ENCODE results near the gene SLC25A20. TPM values are rescaled to one million over a fixed set of nuclear protein-coding genes. Genes with fewer than 3 reads are reported as not detected.

SLC25A20 gene
- total and polyA plus RNA-seq, 2 of the 4 experiments (the other 2 are of a cell fraction), result 23.8 to 27.1 TPM

DNA sequence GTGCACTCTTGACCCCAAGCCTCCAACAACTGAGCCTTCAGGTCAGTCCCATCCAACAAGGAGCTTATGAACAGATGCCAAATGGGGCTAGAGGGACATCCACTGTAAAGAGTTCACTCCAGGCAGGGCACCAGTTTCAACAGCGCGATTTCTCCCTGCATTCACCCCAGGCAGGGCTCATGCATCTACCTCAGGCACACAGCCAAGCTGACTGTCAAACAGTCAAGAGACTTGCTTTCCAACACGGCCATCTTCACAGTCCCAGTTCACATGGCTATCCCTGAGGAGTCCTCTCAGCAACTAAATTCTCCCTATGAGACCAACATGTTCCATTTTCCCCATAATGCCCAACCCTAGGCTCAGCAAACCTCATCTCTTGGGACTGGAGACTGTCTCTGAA lies 17.7 kb downstream of the SLC25A20 start:
- H2BK20ac ChIP-seq (ENCODE audit: low read depth, low read length), result no peak overlapping the region
- no peak overlapping the region for H3K23ac ChIP-seq (ENCODE audit: low read depth, low read length)
- H3K56ac ChIP-seq (ENCODE audit: extremely low read depth, insufficient read depth, low read length), result no peak overlapping the region
- no peak overlapping the region for H2AK5ac ChIP-seq (ENCODE audit: low read depth, low read length)
- no peaks in the 10 kb centered on the region; the same call in 1 of the 2 replicates for H4K20me1 ChIP-seq (ENCODE audit: insufficient read depth, low read length)
- no peaks in the 10 kb centered on the region for H3K27me3 ChIP-seq (ENCODE audit: control insufficient read depth, insufficient read depth, low read length)
- in situ Hi-C loops (cut with MboI; ENCODE audit: low sequenced_read_pairs) (no loop called here), intact Hi-C loops (cut with micrococcal nuclease) (no loop called here), dilution Hi-C loops (cut with HindIII; ENCODE audit: low sequenced_read_pairs, unreplicated experiment) (no loop called here)
- H2BK120ac ChIP-seq (ENCODE audit: low read depth, low read length), result no peak overlapping the region
- no peak overlapping the region for H2AK9ac ChIP-seq (replicated peaks; ENCODE audit: low read depth, low read length, poor library complexity)
- H3K4me1 ChIP-seq (ENCODE audit: control insufficient read depth, insufficient read depth, low read length), result no peaks in the 10 kb centered on the region
- DNase-seq (no peak), ATAC-seq (ENCODE audit: low read depth) (no peak)
- H3K4me2 ChIP-seq (ENCODE audit: low read depth, low read length), result no peak overlapping the region
- H2AFZ ChIP-seq (replicated peaks; ENCODE audit: low read length, poor library complexity), result no peak overlapping the region
- TF ChIP-seq SMC3 (IDR thresholded peaks at IDR 0.05; ENCODE audit: low read depth, low read length) (no peak), POLR2A (IDR thresholded peaks at IDR 0.05; ENCODE audit: low read depth, low read length) (no peak), CHD1 (IDR thresholded peaks at IDR 0.05; ENCODE audit: low read depth, low read length) (no peak), MXI1 (IDR thresholded peaks at IDR 0.05; ENCODE audit: borderline replicate concordance, low read depth, low read length) (no peak), MAZ (IDR thresholded peaks at IDR 0.05; ENCODE audit: borderline replicate concordance, low read depth, low read length) (no peak), RFX5 (IDR thresholded peaks at IDR 0.05; ENCODE audit: low read depth, low read length) (no peak), NFE2L2 (IDR thresholded peaks at IDR 0.05; ENCODE audit: low read depth, low read length) (no peak), BHLHE40 (IDR thresholded peaks at IDR 0.05; ENCODE audit: low read depth, low read length) (no peak), MAFK (IDR thresholded peaks at IDR 0.05; ENCODE audit: low read depth, low read length) (no peak), RCOR1 (IDR thresholded peaks at IDR 0.05; ENCODE audit: insufficient replicate concordance, low read length) (no peak), CEBPB (IDR thresholded peaks at IDR 0.05; ENCODE audit: low read depth, low read length) (no peak)
- TF ChIP-seq, protein P1, sequence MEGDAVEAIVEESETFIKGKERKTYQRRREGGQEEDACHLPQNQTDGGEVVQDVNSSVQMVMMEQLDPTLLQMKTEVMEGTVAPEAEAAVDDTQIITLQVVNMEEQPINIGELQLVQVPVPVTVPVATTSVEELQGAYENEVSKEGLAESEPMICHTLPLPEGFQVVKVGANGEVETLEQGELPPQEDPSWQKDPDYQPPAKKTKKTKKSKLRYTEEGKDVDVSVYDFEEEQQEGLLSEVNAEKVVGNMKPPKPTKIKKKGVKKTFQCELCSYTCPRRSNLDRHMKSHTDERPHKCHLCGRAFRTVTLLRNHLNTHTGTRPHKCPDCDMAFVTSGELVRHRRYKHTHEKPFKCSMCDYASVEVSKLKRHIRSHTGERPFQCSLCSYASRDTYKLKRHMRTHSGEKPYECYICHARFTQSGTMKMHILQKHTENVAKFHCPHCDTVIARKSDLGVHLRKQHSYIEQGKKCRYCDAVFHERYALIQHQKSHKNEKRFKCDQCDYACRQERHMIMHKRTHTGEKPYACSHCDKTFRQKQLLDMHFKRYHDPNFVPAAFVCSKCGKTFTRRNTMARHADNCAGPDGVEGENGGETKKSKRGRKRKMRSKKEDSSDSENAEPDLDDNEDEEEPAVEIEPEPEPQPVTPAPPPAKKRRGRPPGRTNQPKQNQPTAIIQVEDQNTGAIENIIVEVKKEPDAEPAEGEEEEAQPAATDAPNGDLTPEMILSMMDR (conservative IDR thresholded peaks at IDR 0.05; ENCODE audit: low read depth, low read length), result no peak
- TF ChIP-seq, protein P2, sequence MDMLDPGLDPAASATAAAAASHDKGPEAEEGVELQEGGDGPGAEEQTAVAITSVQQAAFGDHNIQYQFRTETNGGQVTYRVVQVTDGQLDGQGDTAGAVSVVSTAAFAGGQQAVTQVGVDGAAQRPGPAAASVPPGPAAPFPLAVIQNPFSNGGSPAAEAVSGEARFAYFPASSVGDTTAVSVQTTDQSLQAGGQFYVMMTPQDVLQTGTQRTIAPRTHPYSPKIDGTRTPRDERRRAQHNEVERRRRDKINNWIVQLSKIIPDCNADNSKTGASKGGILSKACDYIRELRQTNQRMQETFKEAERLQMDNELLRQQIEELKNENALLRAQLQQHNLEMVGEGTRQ (IDR thresholded peaks at IDR 0.05; ENCODE audit: low read depth, low read length), result no peak
- H2BK5ac ChIP-seq (ENCODE audit: low read depth, low read length, poor library complexity, severe bottlenecking), result no peak overlapping the region
- POLR2A ChIA-PET (ENCODE audit: unreplicated experiment), result interaction anchor here (0.5 kb wide), 1 partner anchor 166 kb away, joined by 7 read pairs; no protein-coding TSS in a partner anchor
- H3K36me3 ChIP-seq (ENCODE audit: control insufficient read depth, insufficient read depth, low read length), result peaks cover 6% of the 10 kb centered on the region
- no peak overlapping the region for H3K4ac ChIP-seq (ENCODE audit: low read depth, low read length)
- no peak overlapping the region for H3K18ac ChIP-seq (ENCODE audit: low read depth, low read length)
- peaks cover 3% of the 10 kb centered on the region; the same call in 1 of the 2 replicates for H3K9me1 ChIP-seq (ENCODE audit: insufficient read depth, low read length)
- no TSS peak for BruUV-seq (replicated peaks)
- CTCF ChIA-PET, result no interaction called here
- no peak overlapping the region for H3K14ac ChIP-seq (replicated peaks; ENCODE audit: low read depth, low read length)
- no peak overlapping the region for H4K5ac ChIP-seq (ENCODE audit: low read depth, low read length)
- no peak overlapping the region for H4K91ac ChIP-seq (ENCODE audit: insufficient read depth, low read depth, low read length)
- no peak overlapping the region for H2BK15ac ChIP-seq (ENCODE audit: low read depth, low read length)
- H3K4me3 ChIP-seq (ENCODE audit: insufficient read depth, low read depth, low read length), result no peak overlapping the region
- H3K79me1 ChIP-seq (ENCODE audit: low read depth in 1 of 2, low read length in 2 of 2), result peaks cover 0 to 6% of the 10 kb centered on the region in 2 experiments; a peak in 1 of 4 replicates
- no peaks in the 10 kb centered on the region for H3K9me3 ChIP-seq (ENCODE audit: control insufficient read depth, insufficient read depth, low read length)
- no peak overlapping the region for H4K8ac ChIP-seq (ENCODE audit: low read depth in 2 of 2, low read length in 2 of 2)
- 56% methylated on average over 3 of the region's 3 CpGs; no CpG with 5 or more reads in 1 of the 2 experiments for WGBS, 2 experiments (ENCODE audit: extremely low coverage in 2 of 2, insufficient read length in 1 of 2)
- no peak overlapping the region for H3K27ac ChIP-seq (ENCODE audit: insufficient read depth, low read length)
- no peak overlapping the region for H3K9ac ChIP-seq (ENCODE audit: low read depth, low read length)
